IPS-NIHi7 (cell line): Measurements from ENCODE around the gene MFN1.

Experiments
- DNase-seq: peaks from one replicate; pipeline ENCODE4 v3.0.0; 2012; ENCODE audit warnings: mixed read lengths; ENCODE audit errors: extremely low spot score

The MFN1 gene

DNA sequence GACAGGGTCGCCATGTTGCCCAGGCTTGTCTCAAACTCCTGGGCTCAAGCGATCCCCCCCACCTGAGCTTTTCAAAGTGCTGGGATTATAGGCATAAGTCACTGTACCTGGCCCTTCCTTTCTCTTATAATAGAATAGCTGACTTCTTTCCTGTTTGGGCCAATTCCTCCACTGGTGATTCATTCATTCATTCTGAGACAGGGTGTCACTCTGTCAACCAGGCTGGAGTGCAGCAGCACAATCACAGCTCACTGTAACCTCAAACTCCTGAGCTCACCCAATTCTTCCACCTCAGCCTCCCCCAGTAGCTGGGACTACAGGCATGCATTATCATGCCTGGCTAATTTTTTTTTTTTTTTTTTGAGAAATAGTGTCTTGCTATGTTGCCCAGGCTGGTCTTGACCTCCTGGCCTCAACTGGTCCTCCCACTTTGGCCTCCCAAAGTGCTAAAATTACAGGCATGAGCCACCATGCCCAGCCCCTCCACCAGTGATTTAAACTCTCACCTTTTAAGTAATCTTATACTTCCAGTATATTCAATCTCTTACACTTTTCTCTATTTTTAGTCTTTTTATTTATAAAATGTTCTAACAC, 82.9 kb downstream of the MFN1 start:
- no peak for DNase-seq

DNA sequence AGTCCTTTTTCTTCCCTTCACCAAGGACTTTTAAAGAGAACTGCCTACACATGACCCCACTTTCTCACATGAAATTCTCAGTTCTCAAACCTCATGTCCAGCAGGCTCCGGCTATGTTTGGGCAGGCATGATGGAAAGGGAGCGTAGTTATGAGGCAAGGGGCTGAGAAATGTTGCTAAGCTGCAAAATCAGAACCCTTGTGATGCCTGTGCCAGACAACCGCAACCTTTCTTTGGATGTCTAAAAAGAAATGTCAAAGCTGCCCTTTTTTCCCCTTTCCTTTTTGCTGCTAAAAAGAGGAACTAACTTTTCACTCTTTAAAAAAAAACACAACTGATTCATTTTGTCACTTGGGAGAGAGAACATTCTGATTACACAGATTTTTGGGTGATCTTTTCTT, 84.5 kb downstream of the MFN1 start:
- DNase-seq, result no peak

DNA sequence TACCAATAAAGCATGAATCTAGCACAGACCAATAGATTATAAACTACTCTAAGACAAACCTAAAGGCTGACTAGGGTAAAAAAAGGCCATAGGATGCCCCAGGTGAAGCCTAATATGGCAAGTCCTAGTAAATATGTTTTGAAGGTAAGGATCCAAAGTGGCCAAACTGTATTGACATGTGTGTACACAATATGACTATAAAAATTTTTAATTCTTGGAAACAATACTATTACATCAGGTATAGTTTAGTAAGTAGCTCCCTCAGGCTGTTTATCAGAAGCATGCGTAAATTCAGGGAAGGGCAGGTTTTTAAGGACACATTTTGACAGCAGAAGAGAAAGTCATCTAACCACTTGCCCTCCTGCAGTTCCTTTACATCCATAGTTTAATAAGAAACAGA, 84.9 kb downstream of the MFN1 start:
- no peak for DNase-seq

DNA sequence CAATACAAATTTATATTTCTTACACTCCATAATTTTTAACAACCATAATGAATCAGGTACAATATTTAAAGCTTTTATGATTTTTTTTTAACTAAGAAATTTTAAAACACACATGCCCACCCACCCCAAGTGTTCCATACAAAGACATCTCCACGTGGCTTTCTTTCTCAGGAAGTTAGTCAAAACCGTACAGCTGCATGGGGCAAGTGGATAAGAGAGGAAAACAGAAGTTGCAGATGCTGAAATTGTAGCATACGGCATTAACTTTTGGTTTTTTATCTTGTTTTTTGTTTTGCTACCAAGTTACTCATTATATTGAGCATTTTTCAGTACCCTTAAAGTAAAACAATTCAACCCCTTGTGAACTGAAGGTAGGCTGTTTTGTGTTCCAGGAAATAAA, 89.0 kb downstream of the MFN1 start:
- DNase-seq, result no peak

DNA sequence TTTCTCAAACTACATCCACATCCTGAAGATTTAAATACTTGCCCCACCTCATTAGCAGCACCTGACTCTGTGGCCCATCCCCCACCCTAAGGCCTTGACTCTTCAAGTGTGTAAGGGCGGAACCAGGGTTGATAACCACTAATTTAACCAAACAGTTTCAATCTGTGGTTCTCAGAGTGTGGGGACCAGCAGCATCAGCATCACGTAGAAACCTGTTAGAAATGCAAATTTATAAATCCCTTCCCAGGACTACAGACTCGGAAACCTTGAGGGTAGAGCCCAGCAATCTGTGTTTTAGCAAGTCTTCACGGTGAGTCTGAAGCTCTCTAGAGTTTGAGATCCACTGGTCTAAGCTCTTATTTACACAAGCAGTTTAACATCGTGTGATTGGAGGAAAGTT, 91.3 kb downstream of the MFN1 start:
- DNase-seq, result peak; percentile 23
